Measurements from ENCODE around the gene CACNA1I.

Gene CACNA1I

DNA sequence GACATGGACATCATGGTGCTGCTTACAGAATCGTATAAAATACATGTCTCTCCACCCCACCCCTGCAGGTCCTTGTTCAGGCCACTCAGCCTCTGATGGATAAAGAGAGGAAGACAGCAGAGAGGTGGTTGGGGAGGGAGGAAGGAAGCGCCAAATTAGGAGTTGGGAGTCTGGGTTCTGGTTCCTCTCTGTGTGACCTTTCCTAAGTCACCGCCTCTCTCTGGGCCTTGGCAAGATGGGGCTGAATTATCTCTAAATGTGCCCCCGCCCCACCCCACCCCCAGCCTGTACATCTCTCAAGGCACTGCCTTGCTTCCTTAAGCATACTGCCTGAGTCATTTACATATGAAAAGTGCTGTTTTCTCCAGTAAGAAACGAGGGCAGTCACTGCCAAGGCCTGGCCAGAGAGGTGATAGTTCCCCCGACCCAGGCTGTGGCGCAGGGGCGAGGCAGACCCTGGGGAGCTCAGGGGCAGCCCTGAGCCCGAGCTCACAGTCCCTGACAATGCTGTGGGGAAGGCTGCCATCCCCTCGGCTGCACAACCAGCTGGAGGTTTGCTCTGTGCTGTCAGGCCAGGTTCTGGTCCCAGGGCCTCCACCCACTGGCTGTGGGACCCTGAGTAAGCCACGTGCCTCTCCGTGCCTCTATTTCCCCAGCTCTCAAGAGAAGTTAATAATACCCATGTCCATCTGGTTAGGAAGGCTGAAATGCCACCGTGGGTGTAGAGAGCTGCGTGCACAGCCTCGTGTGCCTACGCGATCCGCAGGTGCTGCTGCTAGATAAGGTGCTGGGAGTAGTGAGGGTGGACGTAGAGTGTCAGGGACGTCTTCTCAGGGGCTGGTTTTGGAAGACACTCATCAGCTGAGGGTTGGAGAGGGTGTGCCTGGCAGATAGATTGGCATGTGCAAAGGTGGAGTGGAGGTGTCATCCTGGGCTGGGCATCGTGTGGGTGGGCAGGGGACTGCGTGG lies 55.3 kb downstream of the CACNA1I start:
- no peak overlapping the region for H3K9ac ChIP-seq (ENCODE audit: low read length in 2 of 2)
- no peaks in the 10 kb centered on the region for H3K36me3 ChIP-seq (ENCODE audit: control insufficient read depth in 2 of 2, insufficient read depth in 2 of 2, low read length in 2 of 2)
- no peaks in the 10 kb centered on the region for H3K9me3 ChIP-seq (ENCODE audit: control insufficient read depth in 2 of 2, low read length in 2 of 2)
- no peak overlapping the region for H3K4me3 ChIP-seq (ENCODE audit: low read length in 2 of 2)
- no peaks in the 10 kb centered on the region for H3K4me1 ChIP-seq (ENCODE audit: control insufficient read depth, insufficient read depth, low read length)
- no peak overlapping the region for H3K27ac ChIP-seq (ENCODE audit: low read length)
- peaks cover 32 to 52% of the 10 kb centered on the region in 2 donors for H3K27me3 ChIP-seq (ENCODE audit: control insufficient read depth in 1 of 2, insufficient read depth in 2 of 2, low read length in 2 of 2)

- Histone ChIP-seq H3K9ac (ENCODE audit: low read length in 2 of 2) (no peak overlapping the region), H3K4me1 (ENCODE audit: control insufficient read depth, insufficient read depth, low read length) (no peaks in the 10 kb centered on the region), H3K9me3 (ENCODE audit: control insufficient read depth in 2 of 2, low read length in 2 of 2) (no peaks in the 10 kb centered on the region), H3K36me3 (ENCODE audit: control insufficient read depth in 2 of 2, insufficient read depth in 2 of 2, low read length in 2 of 2) (no peaks in the 10 kb centered on the region), H3K4me3 (ENCODE audit: low read length in 2 of 2) (no peak overlapping the region), H3K27ac (ENCODE audit: low read length) (no peak overlapping the region), H3K27me3 (ENCODE audit: control insufficient read depth in 1 of 2, insufficient read depth in 2 of 2, low read length in 2 of 2) (peaks cover 21 to 46% of the 10 kb centered on the region in 2 donors)
Observed at GRCh38 chr22:39627208-39627607, 56.7 kb downstream of the CACNA1I start.

- Histone ChIP-seq H3K9me3 (ENCODE audit: control insufficient read depth in 2 of 2, low read length in 2 of 2) (peaks cover 0 to under 1% of the 10 kb centered on the region in 2 donors), H3K4me1 (ENCODE audit: control insufficient read depth, insufficient read depth, low read length) (no peaks in the 10 kb centered on the region), H3K9ac (ENCODE audit: low read length in 2 of 2) (no peak overlapping the region), H3K4me3 (ENCODE audit: low read length in 2 of 2) (no peak overlapping the region), H3K27me3 (ENCODE audit: control insufficient read depth in 1 of 2, insufficient read depth in 2 of 2, low read length in 2 of 2) (peaks cover 16 to 45% of the 10 kb centered on the region in 2 donors), H3K27ac (ENCODE audit: low read length) (no peak overlapping the region), H3K36me3 (ENCODE audit: control insufficient read depth in 2 of 2, insufficient read depth in 2 of 2, low read length in 2 of 2) (no peaks in the 10 kb centered on the region)
Observed at GRCh38 chr22:39627865-39628562, 57.5 kb downstream of the CACNA1I start.

DNA sequence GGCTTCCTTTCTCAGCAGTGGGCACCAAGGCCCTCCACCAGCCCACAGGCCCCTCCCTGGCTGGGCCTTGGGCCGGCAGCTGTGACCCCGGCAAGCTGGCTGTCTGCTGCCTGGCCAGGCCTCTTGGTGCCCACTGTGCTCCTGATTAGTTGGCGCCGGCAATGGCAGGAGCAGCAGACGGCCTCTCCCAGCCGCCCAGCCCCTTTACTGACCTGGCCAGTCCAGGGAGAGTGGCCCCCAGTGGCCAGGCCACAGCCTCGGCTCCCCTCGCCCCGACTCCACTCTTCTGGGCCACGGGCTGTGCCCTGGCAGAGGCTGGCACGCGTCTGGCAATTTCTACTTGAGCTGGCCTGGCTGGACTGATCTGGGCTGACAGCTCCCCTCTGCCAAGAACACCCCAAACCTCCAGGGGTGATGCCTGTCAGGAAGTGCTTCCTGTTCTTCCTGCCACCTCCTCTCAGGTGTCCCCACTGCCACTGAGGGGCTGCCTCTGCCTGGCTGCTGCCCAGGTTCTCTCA lies 58.1 kb downstream of the CACNA1I start:
- Histone ChIP-seq H3K27me3 (ENCODE audit: control insufficient read depth in 1 of 2, insufficient read depth in 2 of 2, low read length in 2 of 2) (peaks cover 12 to 39% of the 10 kb centered on the region in 2 donors), H3K4me1 (ENCODE audit: control insufficient read depth, insufficient read depth, low read length) (no peaks in the 10 kb centered on the region), H3K9ac (ENCODE audit: low read length in 2 of 2) (no peak overlapping the region), H3K36me3 (ENCODE audit: control insufficient read depth in 2 of 2, insufficient read depth in 2 of 2, low read length in 2 of 2) (no peaks in the 10 kb centered on the region), H3K9me3 (ENCODE audit: control insufficient read depth in 2 of 2, low read length in 2 of 2) (peaks cover 4 to 7% of the 10 kb centered on the region in 2 donors), H3K27ac (ENCODE audit: low read length) (no peak overlapping the region), H3K4me3 (ENCODE audit: low read length in 2 of 2) (no peak overlapping the region)

GRCh38 chr22:39629851-39630250 lies 59.3 kb downstream of the CACNA1I start:
- Histone ChIP-seq H3K9me3 (ENCODE audit: control insufficient read depth in 2 of 2, low read length in 2 of 2) (peaks cover 11 to 17% of the 10 kb centered on the region in 2 donors), H3K4me3 (ENCODE audit: low read length in 2 of 2) (no peak overlapping the region), H3K4me1 (ENCODE audit: control insufficient read depth, insufficient read depth, low read length) (no peaks in the 10 kb centered on the region), H3K36me3 (ENCODE audit: control insufficient read depth in 2 of 2, insufficient read depth in 2 of 2, low read length in 2 of 2) (no peaks in the 10 kb centered on the region), H3K27me3 (ENCODE audit: control insufficient read depth in 1 of 2, insufficient read depth in 2 of 2, low read length in 2 of 2) (peaks cover 6 to 30% of the 10 kb centered on the region in 2 donors), H3K27ac (ENCODE audit: low read length) (no peak overlapping the region), H3K9ac (ENCODE audit: low read length in 2 of 2) (no peak overlapping the region)

DNA sequence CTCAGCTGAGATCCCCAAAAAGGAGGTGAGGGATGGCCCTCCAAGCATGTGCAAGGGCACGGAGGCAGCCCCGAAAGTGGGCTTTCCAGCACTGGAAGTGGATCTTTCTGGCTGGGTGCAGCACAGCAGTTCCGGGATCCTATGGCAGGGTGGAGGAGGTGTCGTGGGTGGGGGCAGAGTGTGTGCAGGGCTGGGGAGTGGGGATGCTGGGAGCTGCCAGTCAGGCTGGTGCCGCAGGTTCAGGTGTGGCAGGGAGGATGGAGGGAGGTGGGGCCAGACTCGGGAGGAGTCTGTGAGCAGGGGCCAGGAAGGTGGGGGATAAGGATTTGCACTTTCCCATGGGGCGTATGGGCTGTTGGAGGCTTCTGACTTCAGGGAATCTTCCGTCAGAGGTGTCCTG lies 60.2 kb downstream of the CACNA1I start:
- peaks cover 6 to 30% of the 10 kb centered on the region in 2 donors for H3K27me3 ChIP-seq (ENCODE audit: control insufficient read depth in 1 of 2, insufficient read depth in 2 of 2, low read length in 2 of 2)

DNA sequence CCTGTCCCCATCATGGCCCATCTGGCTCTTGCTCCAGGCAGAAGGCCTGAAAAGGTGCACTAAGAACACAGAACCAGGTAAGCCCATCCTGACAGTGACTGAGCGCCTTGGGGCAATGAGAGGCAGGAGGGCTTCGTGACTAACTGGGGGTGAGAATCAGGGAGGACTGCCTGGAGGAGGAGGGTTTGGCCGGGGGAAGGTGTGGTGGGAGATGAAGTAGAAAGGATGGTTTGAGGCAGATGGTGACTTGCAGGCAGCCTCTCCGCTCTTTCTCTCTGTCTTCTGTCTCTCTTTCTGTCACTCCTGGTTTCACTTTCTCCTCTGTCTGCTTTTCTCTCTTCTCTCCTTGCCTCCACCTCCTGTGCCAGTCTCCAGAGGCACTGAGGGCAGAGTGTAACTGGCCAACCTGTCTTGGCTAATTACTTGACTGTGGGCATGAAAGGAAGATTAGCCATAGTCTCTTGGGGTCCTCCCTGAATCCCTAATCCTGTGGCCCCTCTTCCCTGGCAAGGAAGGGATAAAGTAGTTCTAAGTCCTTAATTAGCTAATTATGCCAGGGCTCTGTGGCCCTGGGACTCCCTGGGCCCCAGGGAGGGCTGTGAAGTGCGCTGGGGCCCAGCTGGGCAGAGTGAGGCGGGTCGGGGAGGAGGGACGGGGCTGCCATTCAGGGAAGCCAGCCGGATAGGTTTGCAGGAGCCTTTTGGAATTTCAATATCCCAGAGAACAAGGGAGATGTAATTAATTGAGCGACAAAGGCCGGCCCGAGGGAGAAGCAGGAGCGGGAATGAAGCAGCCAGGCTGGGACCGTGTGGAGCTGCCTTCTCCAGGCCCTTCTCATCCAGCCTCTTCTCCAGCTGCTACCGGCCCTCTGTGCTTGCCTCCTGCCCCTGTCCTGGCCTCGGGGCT lies 61.1 kb downstream of the CACNA1I start:
- Histone ChIP-seq H3K9me3 (ENCODE audit: control insufficient read depth in 2 of 2, low read length in 2 of 2) (peaks cover 11 to 17% of the 10 kb centered on the region in 2 donors), H3K27ac (ENCODE audit: low read length) (no peak overlapping the region), H3K27me3 (ENCODE audit: control insufficient read depth in 1 of 2, insufficient read depth in 2 of 2, low read length in 2 of 2) (peaks cover 0 to 24% of the 10 kb centered on the region in 2 donors), H3K9ac (ENCODE audit: low read length in 2 of 2) (no peak overlapping the region), H3K4me1 (ENCODE audit: control insufficient read depth, insufficient read depth, low read length) (no peaks in the 10 kb centered on the region), H3K36me3 (ENCODE audit: control insufficient read depth in 2 of 2, insufficient read depth in 2 of 2, low read length in 2 of 2) (no peaks in the 10 kb centered on the region), H3K4me3 (ENCODE audit: low read length in 2 of 2) (no peak overlapping the region)

More for the DNA sequence above, 60.2 kb downstream of the CACNA1I start:
- Histone ChIP-seq H3K4me3 (ENCODE audit: low read length in 2 of 2) (no peak overlapping the region), H3K27ac (ENCODE audit: low read length) (no peak overlapping the region), H3K9me3 (ENCODE audit: control insufficient read depth in 2 of 2, low read length in 2 of 2) (peaks cover 11 to 17% of the 10 kb centered on the region in 2 donors), H3K4me1 (ENCODE audit: control insufficient read depth, insufficient read depth, low read length) (no peaks in the 10 kb centered on the region), H3K9ac (ENCODE audit: low read length in 2 of 2) (no peak overlapping the region), H3K36me3 (ENCODE audit: control insufficient read depth in 2 of 2, insufficient read depth in 2 of 2, low read length in 2 of 2) (no peaks in the 10 kb centered on the region)

- peaks cover 0 to 10% of the 10 kb centered on the region in 2 donors for H3K27me3 ChIP-seq (ENCODE audit: control insufficient read depth in 1 of 2, insufficient read depth in 2 of 2, low read length in 2 of 2)
- H3K27ac ChIP-seq (ENCODE audit: low read length): no peak overlapping the region
- no peaks in the 10 kb centered on the region for H3K36me3 ChIP-seq (ENCODE audit: control insufficient read depth in 2 of 2, insufficient read depth in 2 of 2, low read length in 2 of 2)
- H3K4me1 ChIP-seq (ENCODE audit: control insufficient read depth, insufficient read depth, low read length): no peaks in the 10 kb centered on the region
- peaks cover 11 to 20% of the 10 kb centered on the region in 2 donors for H3K9me3 ChIP-seq (ENCODE audit: control insufficient read depth in 2 of 2, low read length in 2 of 2)
- H3K9ac ChIP-seq (ENCODE audit: low read length in 2 of 2): no peak overlapping the region
- no peak overlapping the region for H3K4me3 ChIP-seq (ENCODE audit: low read length in 2 of 2)
Observed at GRCh38 chr22:39634530-39635405, 64.2 kb downstream of the CACNA1I start.

DNA sequence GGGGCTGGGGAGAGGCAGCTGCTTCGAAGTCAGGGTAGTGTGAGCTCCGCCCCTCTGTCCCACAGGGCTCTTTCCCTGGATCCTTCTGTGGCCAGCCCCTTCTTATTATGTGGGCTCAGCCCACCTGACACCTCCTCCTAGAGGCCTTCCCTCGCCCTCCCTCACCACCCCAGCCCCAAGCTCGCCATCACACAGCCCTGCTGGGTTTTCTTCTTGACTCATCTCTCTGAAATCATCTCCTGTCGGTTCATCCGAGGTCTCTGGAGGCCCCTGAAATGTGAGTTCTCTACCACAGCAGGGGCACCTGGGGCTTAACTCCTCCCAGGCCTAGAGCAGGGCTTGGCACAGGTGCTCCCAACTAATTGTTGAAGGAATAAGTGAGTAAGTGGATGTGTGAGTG lies 65.2 kb downstream of the CACNA1I start:
- Histone ChIP-seq H3K36me3 (ENCODE audit: control insufficient read depth in 2 of 2, insufficient read depth in 2 of 2, low read length in 2 of 2) (no peaks in the 10 kb centered on the region), H3K9me3 (ENCODE audit: control insufficient read depth in 2 of 2, low read length in 2 of 2) (peaks cover 11 to 24% of the 10 kb centered on the region in 2 donors), H3K4me3 (ENCODE audit: low read length in 2 of 2) (no peak overlapping the region), H3K27ac (ENCODE audit: low read length) (no peak overlapping the region), H3K27me3 (ENCODE audit: control insufficient read depth in 1 of 2, insufficient read depth in 2 of 2, low read length in 2 of 2) (peaks cover 1 to 9% of the 10 kb centered on the region in 2 donors), H3K9ac (ENCODE audit: low read length in 2 of 2) (no peak overlapping the region), H3K4me1 (ENCODE audit: control insufficient read depth, insufficient read depth, low read length) (no peaks in the 10 kb centered on the region)

All from stomach smooth muscle (tissue), 2 donors.